IMR-90 (cell line): ENCODE data around the gene SELENOP. TPM values are rescaled to one million over a fixed set of nuclear protein-coding genes. Genes with fewer than 3 reads are reported as not detected.

ENCODE experiments used
- ATAC-seq: fragments of 200-7000 bp; cut with Tn5 transposase; 2 replicates; pipeline ENCODE4 v1.9.1; 2020; ENCODE audit warnings: low read depth, mild to moderate bottlenecking, moderate library complexity
- BruUV-seq: library from RNA; stranded (reverse); fragments of 400-500 nt; replicated peaks from 2 replicates; lab custom pipeline; 2021; lab: Mats Ljungman, UMichigan
- CTCF ChIA-PET: fragments of 300-600 bp; formaldehyde crosslinking; extraction: SDS; loops from one replicate; lab custom pipeline; 2021; ENCODE audit warnings: antibody characterized with exemption; lab: Yijun Ruan, JAX
- POLR2A ChIA-PET: fragments of 300-600 bp; sonication (Branson Sonifier 250); formaldehyde crosslinking; loops from one replicate; lab custom pipeline; 2022; ENCODE audit warnings: antibody characterized with exemption; ENCODE audit not compliant: unreplicated experiment; lab: Charles Lee
- DNase-seq: peaks from one replicate; pipeline ENCODE4 v3.0.0; 2013
- H2AFZ ChIP-seq: replicated peaks from 2 replicates; pipeline ENCODE3; 2013; ENCODE audit warnings: low read length, mild to moderate bottlenecking; ENCODE audit not compliant: poor library complexity
- H2AK5ac ChIP-seq: 2 replicates; pipeline ENCODE4 v1.6.1; 2013; ENCODE audit warnings: low read depth, low read length, inconsistent platforms
- H2AK9ac ChIP-seq: replicated peaks from 2 replicates; pipeline ENCODE3; 2013; ENCODE audit warnings: mild to moderate bottlenecking, low read depth, low read length, moderate library complexity; ENCODE audit not compliant: poor library complexity
- H2BK120ac ChIP-seq: 2 replicates; pipeline ENCODE4 v1.6.1; 2013; ENCODE audit warnings: low read depth, low read length, inconsistent platforms
- H2BK15ac ChIP-seq: 3 replicates; pipeline ENCODE4 v1.6.1; 2013; ENCODE audit warnings: low read depth, low read length, inconsistent platforms
- H2BK20ac ChIP-seq: 2 replicates; pipeline ENCODE4 v1.6.1; 2013; ENCODE audit warnings: low read depth, mild to moderate bottlenecking, inconsistent platforms, low read length, moderate library complexity
- H2BK5ac ChIP-seq: 2 replicates; pipeline ENCODE4 v1.6.1; 2013; ENCODE audit warnings: mild to moderate bottlenecking, low read depth, low read length, inconsistent platforms; ENCODE audit not compliant: poor library complexity, severe bottlenecking
- H3K14ac ChIP-seq: replicated peaks from 2 replicates; pipeline ENCODE4 v1.6.1; 2013; ENCODE audit warnings: low read depth, low read length, inconsistent platforms
- H3K18ac ChIP-seq: 2 replicates; pipeline ENCODE4 v1.6.1; 2013; ENCODE audit warnings: low read depth, low read length, control low read depth
- H3K23ac ChIP-seq: 2 replicates; pipeline ENCODE4 v1.6.1; 2013; ENCODE audit warnings: low read depth, low read length, inconsistent platforms
- H3K27ac ChIP-seq: 2 replicates; pipeline ENCODE4 v1.5.1; 2013; ENCODE audit warnings: mild to moderate bottlenecking, control low read depth, low read length; ENCODE audit not compliant: insufficient read depth
- H3K27me3 ChIP-seq: 2 replicates; pipeline ENCODE4 v1.6.1; 2013; ENCODE audit warnings: low read length; ENCODE audit not compliant: control insufficient read depth, insufficient read depth
- H3K36me3 ChIP-seq: 2 replicates; pipeline ENCODE4 v1.6.1; 2013; ENCODE audit warnings: low read length, mixed read lengths; ENCODE audit not compliant: control insufficient read depth, insufficient read depth
- H3K4ac ChIP-seq: 2 replicates; pipeline ENCODE4 v1.6.1; 2013; ENCODE audit warnings: low read depth, low read length, inconsistent platforms
- H3K4me1 ChIP-seq: 2 replicates; pipeline ENCODE4 v1.6.1; 2013; ENCODE audit warnings: low read length, mixed read lengths; ENCODE audit not compliant: control insufficient read depth, insufficient read depth
- H3K4me2 ChIP-seq: 2 replicates; pipeline ENCODE4 v1.6.1; 2013; ENCODE audit warnings: low read depth, mild to moderate bottlenecking, control low read depth, low read length, moderate library complexity
- H3K4me3 ChIP-seq: 2 replicates; pipeline ENCODE4 v1.5.1; 2013; ENCODE audit warnings: low read depth, mild to moderate bottlenecking, control low read depth, low read length, moderate library complexity; ENCODE audit not compliant: insufficient read depth
- H3K56ac ChIP-seq: 2 replicates; pipeline ENCODE4 v1.6.1; 2013; ENCODE audit warnings: low read length, inconsistent platforms; ENCODE audit not compliant: insufficient read depth; ENCODE audit errors: extremely low read depth
- H3K79me1 ChIP-seq, 2 experiments: 2 replicates each; pipeline ENCODE4 v1.6.1; 2013; ENCODE audit warnings: low read length in 2 of 2, inconsistent platforms in 1 of 2, low read depth in 1 of 2
- H3K9ac ChIP-seq: 2 replicates; pipeline ENCODE4 v1.6.1; 2013; ENCODE audit warnings: low read depth, low read length, control low read depth
- H3K9me1 ChIP-seq: 2 replicates; pipeline ENCODE4 v1.6.1; 2013; ENCODE audit warnings: low read length, inconsistent platforms; ENCODE audit not compliant: insufficient read depth
- H3K9me3 ChIP-seq: 2 replicates; pipeline ENCODE4 v1.6.1; 2013; ENCODE audit warnings: low read length; ENCODE audit not compliant: control insufficient read depth, insufficient read depth
- H4K20me1 ChIP-seq: 2 replicates; pipeline ENCODE4 v1.6.1; 2013; ENCODE audit warnings: low read length, inconsistent platforms; ENCODE audit not compliant: insufficient read depth
- H4K5ac ChIP-seq: 2 replicates; pipeline ENCODE4 v1.6.1; 2013; ENCODE audit warnings: mild to moderate bottlenecking, low read depth, low read length, control low read depth
- H4K8ac ChIP-seq, 2 experiments: 2 replicates each; pipeline ENCODE4 v1.6.1; 2013; ENCODE audit warnings: low read depth in 2 of 2, low read length in 2 of 2, control low read depth in 1 of 2, inconsistent platforms in 1 of 2
- H4K91ac ChIP-seq: 2 replicates; pipeline ENCODE4 v1.6.1; 2013; ENCODE audit warnings: low read depth, low read length, inconsistent platforms; ENCODE audit not compliant: insufficient read depth
- CTCF ChIP-seq: conservative IDR thresholded peaks from 2 replicates; pipeline ENCODE4 v1.5.1; 2012; ENCODE audit warnings: mild to moderate bottlenecking, low read depth, low read length, improper control_type of control experiment
- MAZ ChIP-seq: IDR thresholded peaks from 2 replicates; pipeline ENCODE4 v1.6.1; 2012; ENCODE audit warnings: low read depth, mild to moderate bottlenecking, low read length, improper control_type of control experiment, moderate library complexity, borderline replicate concordance
- MXI1 ChIP-seq: IDR thresholded peaks from 2 replicates; pipeline ENCODE4 v1.6.1; 2012; ENCODE audit warnings: low read depth, mild to moderate bottlenecking, low read length, moderate library complexity, borderline replicate concordance
- RAD21 ChIP-seq: IDR thresholded peaks from 2 replicates; pipeline ENCODE4 v1.6.1; 2012; ENCODE audit warnings: low read length, improper control_type of control experiment
- RFX5 ChIP-seq: IDR thresholded peaks from 2 replicates; pipeline ENCODE4 v1.8.0; 2012; ENCODE audit warnings: low read depth, mild to moderate bottlenecking, low read length, moderate library complexity
- SMC3 ChIP-seq: fragments of 150-350 bp; IDR thresholded peaks from 2 replicates; pipeline ENCODE4 v1.6.1; 2016; ENCODE audit warnings: low read depth, mild to moderate bottlenecking, antibody characterized with exemption, low read length, moderate library complexity
- WGBS, 2 experiments: methylation state at CpG; one replicate each; pipeline versions ENCODE4 v1.1.5 to v1.1.7; 2013; ENCODE audit warnings: missing lambda C conversion rate in 2 of 2; ENCODE audit not compliant: insufficient read length in 1 of 2; ENCODE audit errors: extremely low coverage in 2 of 2; 5-methylcytosine and 5-hydroxymethylcytosine counted together
- dilution Hi-C: fragments of 300-500 bp; cut with HindIII; formaldehyde crosslinking; loops from one replicate; pipeline ENCODE4 v1.14.3; 2018; ENCODE audit warnings: low sequenced_read_pairs; ENCODE audit not compliant: unreplicated experiment
- in situ Hi-C: fragments of 300-500 bp; cut with MboI; formaldehyde crosslinking; loops from 3 replicates; pipeline ENCODE4 v1.14.3; 2019; ENCODE audit warnings: low sequenced_read_pairs, inconsistent platforms, mixed read lengths
- intact Hi-C: fragments of 100-400 bp; cut with micrococcal nuclease; formaldehyde crosslinking; loops from 2 replicates; pipeline ENCODE4 v1.10.0; 2022
- polyA plus RNA-seq, 3 experiments: library from polyadenylated mRNA; depleted of rRNA; stranded (reverse); fragments of >200 nt; gene quantifications; 2 replicates each; pipeline ENCODE4 v1.2.3, GENCODE V29; 2012; ENCODE audit warnings: low replicate concordance in 1 of 3
- total RNA-seq: library from RNA; depleted of rRNA; stranded (reverse); fragments of >200 nt; gene quantifications from 2 replicates; pipeline ENCODE4 v1.2.3, GENCODE V29; 2012
- TF ChIP-seq, protein P1 (sequence below): fragments of 150-350 bp; IDR thresholded peaks from 2 replicates; pipeline ENCODE4 v1.6.1; 2016; ENCODE audit warnings: low read depth, mild to moderate bottlenecking, low read length, moderate library complexity, borderline replicate concordance

The SELENOP gene
- total and polyA plus RNA-seq, 2 of the 4 experiments (the other 2 are of a cell fraction): 0.55 to 1.1 TPM

- H3K4me2 ChIP-seq: no peak overlapping the region
- H2AFZ ChIP-seq: no peak overlapping the region
- CTCF ChIA-PET: no interaction called here
- H2AK9ac ChIP-seq: no peak overlapping the region
- no peak overlapping the region for H2BK120ac ChIP-seq
- no peaks in the 10 kb centered on the region for H4K20me1 ChIP-seq
- H4K91ac ChIP-seq: no peak overlapping the region
- intact Hi-C loops (no loop called here), in situ Hi-C loops (no loop called here), dilution Hi-C loops (no loop called here)
- no peak overlapping the region for H4K8ac ChIP-seq
- POLR2A ChIA-PET: no interaction called here
- no peaks in the 10 kb centered on the region for H3K9me1 ChIP-seq
- no peak overlapping the region for H3K14ac ChIP-seq
- H3K4ac ChIP-seq: no peak overlapping the region
- peaks cover 2% of the 10 kb centered on the region; the same call in 1 of the 2 replicates for H3K27me3 ChIP-seq
- H4K5ac ChIP-seq: no peak overlapping the region
- no peak overlapping the region for H3K9ac ChIP-seq
- no peak overlapping the region for H3K23ac ChIP-seq
- no peak overlapping the region for H3K27ac ChIP-seq
- no peak for DNase-seq
- no peak overlapping the region for H2BK20ac ChIP-seq
- H3K36me3 ChIP-seq: no peaks in the 10 kb centered on the region
- no peak overlapping the region for H2AK5ac ChIP-seq
- TF ChIP-seq MAZ (no peak), MXI1 (no peak), CTCF (no peak), RFX5 (no peak), RAD21 (no peak), SMC3 (no peak)
- TF ChIP-seq, protein P1, sequence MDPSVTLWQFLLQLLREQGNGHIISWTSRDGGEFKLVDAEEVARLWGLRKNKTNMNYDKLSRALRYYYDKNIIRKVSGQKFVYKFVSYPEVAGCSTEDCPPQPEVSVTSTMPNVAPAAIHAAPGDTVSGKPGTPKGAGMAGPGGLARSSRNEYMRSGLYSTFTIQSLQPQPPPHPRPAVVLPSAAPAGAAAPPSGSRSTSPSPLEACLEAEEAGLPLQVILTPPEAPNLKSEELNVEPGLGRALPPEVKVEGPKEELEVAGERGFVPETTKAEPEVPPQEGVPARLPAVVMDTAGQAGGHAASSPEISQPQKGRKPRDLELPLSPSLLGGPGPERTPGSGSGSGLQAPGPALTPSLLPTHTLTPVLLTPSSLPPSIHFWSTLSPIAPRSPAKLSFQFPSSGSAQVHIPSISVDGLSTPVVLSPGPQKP: no peak
- no peaks in the 10 kb centered on the region for H3K9me3 ChIP-seq
- H3K4me3 ChIP-seq: no peak overlapping the region
- no peaks in the 10 kb centered on the region for H3K4me1 ChIP-seq
- H3K79me1 ChIP-seq: no peaks in the 10 kb centered on the region
- WGBS, 2 experiments: 60% methylated on average over 1 of the region's 2 CpGs; no CpG with 5 or more reads in 1 of the 2 experiments
- no TSS peak for BruUV-seq
- no peak overlapping the region for H3K18ac ChIP-seq
- H3K56ac ChIP-seq: no peak overlapping the region
- no peak overlapping the region for H2BK15ac ChIP-seq
- no peak for ATAC-seq
- no peak overlapping the region for H2BK5ac ChIP-seq
These were observed 8.1 kb upstream of the SELENOP start for GRCh38 chr5:42819745-42820144.
